Measurements from ENCODE around the gene GJD2.

- TF ChIP-seq CTCF (conservative IDR thresholded peaks at IDR 0.05 in 1 of 2, IDR thresholded peaks at IDR 0.05 in 1 of 2; ENCODE audit: extremely low read depth in 1 of 2, insufficient read depth in 1 of 2, low read depth in 1 of 2, low read length in 2 of 2) (no peak), EZH2 (IDR thresholded peaks at IDR 0.05; ENCODE audit: borderline replicate concordance, low read length) (no peak)
These were observed 17.3 kb downstream of the GJD2 start for GRCh38 chr15:34737477-34737876.

Data from mammary epithelial cell (primary cell).